GM12878 (cell line): ENCODE data around the gene NPLOC4. TPM values are rescaled to one million over a fixed set of nuclear protein-coding genes. Genes with fewer than 3 reads are reported as not detected.
"Not testable (repeated sequence)": the region's sequence is repeated elsewhere in the genome, so short reads cannot be mapped to it uniquely, and the experiment has no call there.

Source experiments
- ATAC-seq: fragments of 200-7000 bp; cut with Tn5 transposase; 3 replicates; pipeline ENCODE4 v1.9.1; 2020; ENCODE audit warnings: mild to moderate bottlenecking, moderate library complexity
- BruUV-seq: library from RNA; stranded (reverse); fragments of 400-500 nt; replicated peaks from 2 replicates; lab custom pipeline; 2021; lab: Mats Ljungman, UMichigan
- CTCF ChIA-PET: fragments of 300-600 bp; sonication (Branson Sonifier 250); formaldehyde crosslinking; extraction: SDS; loops from one replicate; lab custom pipeline; 2021; ENCODE audit warnings: inconsistent platforms; lab: Yijun Ruan, JAX
- POLR2A ChIA-PET: fragments of 350-600 bp; formaldehyde crosslinking; extraction: SDS; loops from one replicate; lab custom pipeline; 2021; ENCODE audit warnings: inconsistent platforms; lab: Charles Lee
- RAD21 ChIA-PET: fragments of 300-600 bp; sonication (Branson Sonifier 250); formaldehyde crosslinking; loops from one replicate; lab custom pipeline; 2023; ENCODE audit warnings: antibody characterized with exemption; ENCODE audit not compliant: unreplicated experiment; lab: Charles Lee
- SMC1A ChIA-PET: fragments of 300-600 bp; sonication (Branson Sonifier 250); formaldehyde crosslinking; loops from one replicate; lab custom pipeline; 2023; ENCODE audit not compliant: unreplicated experiment, uncharacterized antibody; lab: Charles Lee
- DNase-seq: peaks from one replicate; pipeline ENCODE4 v3.0.0-alpha.2; 2011; ENCODE audit warnings: low read depth, low spot score
- FAIRE-seq: peaks from 3 replicates; lab custom pipeline; 2011; peaks lifted over from hg19 to GRCh38; lab: Jason Lieb, UNC
- H2AFZ ChIP-seq: 2 replicates; pipeline ENCODE4 v1.6.0; 2011; ENCODE audit warnings: low read depth, low read length, control low read depth; ENCODE audit not compliant: control insufficient read depth
- H3K27ac ChIP-seq: 2 replicates; pipeline ENCODE4 v1.5.1; 2011; ENCODE audit warnings: control low read depth; ENCODE audit not compliant: control insufficient read depth, insufficient read depth
- H3K27me3 ChIP-seq, 2 experiments: replicated peaks in 1 of 2; 2 replicates each; pipeline versions ENCODE4 v1.6.0 to v1.6.1; 2011; ENCODE audit warnings: low read length in 1 of 2; ENCODE audit not compliant: control insufficient read depth in 2 of 2, insufficient read depth in 2 of 2
- H3K36me3 ChIP-seq, 2 experiments: 2 replicates each; pipeline ENCODE4 v1.5.1; 2011; ENCODE audit warnings: low read length in 1 of 2; ENCODE audit not compliant: control insufficient read depth in 2 of 2, insufficient read depth in 2 of 2
- H3K4me1 ChIP-seq: 2 replicates; pipeline ENCODE4 v1.6.1; 2011; ENCODE audit warnings: mild to moderate bottlenecking, low read length, moderate library complexity, mixed read lengths; ENCODE audit not compliant: control insufficient read depth, insufficient read depth
- H3K4me2 ChIP-seq: 2 replicates; pipeline ENCODE4 v1.6.0; 2011; ENCODE audit warnings: control low read depth; ENCODE audit not compliant: control insufficient read depth, insufficient read depth
- H3K4me3 ChIP-seq: fragments of 200-600 bp; sonication (generic); 2 replicates; pipeline ENCODE4 v1.5.1; 2016
- H3K79me2 ChIP-seq: 2 replicates; pipeline ENCODE4 v1.6.0; 2011; ENCODE audit warnings: low read length; ENCODE audit not compliant: control insufficient read depth, insufficient read depth
- H3K9ac ChIP-seq: 2 replicates; pipeline ENCODE4 v1.8.0; 2011; ENCODE audit warnings: low read length, control low read depth, mixed read lengths; ENCODE audit not compliant: control insufficient read depth, insufficient read depth
- H3K9me3 ChIP-seq: replicated peaks from 3 replicates; pipeline ENCODE4 v1.5.1; 2011; ENCODE audit warnings: mild to moderate bottlenecking, low read length; ENCODE audit not compliant: control insufficient read depth, insufficient read depth
- H4K20me1 ChIP-seq: 2 replicates; pipeline ENCODE4 v1.6.0; 2011; ENCODE audit not compliant: control insufficient read depth, insufficient read depth
- SKIL ChIP-seq: fragments of 450-650 bp; IDR thresholded peaks from 2 replicates; pipeline ENCODE4 v1.6.1; 2017; ENCODE audit warnings: mild to moderate bottlenecking, low read depth, inconsistent platforms; ENCODE audit not compliant: poor library complexity, severe bottlenecking
- WGBS: methylation state at CpG from one replicate; pipeline ENCODE4 v1.1.6; 2016; ENCODE audit warnings: low lambda C conversion rate; ENCODE audit not compliant: insufficient replicate concordance, insufficient coverage; ENCODE audit errors: missing lambda C conversion rate; 5-methylcytosine and 5-hydroxymethylcytosine counted together
- in situ Hi-C: fragments of 300-500 bp; cut with MboI; formaldehyde crosslinking; loops from 9 replicates; pipeline ENCODE4 v1.14.3; 2018; ENCODE audit warnings: mixed read lengths
- intact Hi-C: fragments of 100-400 bp; cut with micrococcal nuclease; formaldehyde crosslinking; loops from one replicate; pipeline ENCODE4 v1.14.2; 2022; ENCODE audit not compliant: unreplicated experiment
- polyA plus RNA-seq, 11 experiments: library from polyadenylated mRNA; depleted of rRNA in 4 of 11; unstranded in 6 of 11; stranded (reverse) in 5 of 11; fragments of >200 nt; fragmentation: Nextera tagmentation in 4 of 11; fragmentation: Illumina TruSeq in 1 of 11; extraction: Ambion mirVana in 4 of 11; extraction: Trizol in 1 of 11; gene quantifications; 1 replicate in 1 of 11; 2 replicates in 10 of 11; pipeline versions ENCODE4 v1.2.1 to v1.2.3, GENCODE V29; 2011 to 2016; ENCODE audit warnings: inconsistent platforms in 2 of 11, missing spikeins in 2 of 11, low read depth in 1 of 11
- total RNA-seq, 4 experiments: library from RNA; depleted of rRNA in 3 of 4; stranded (reverse); fragments of >200 nt in 3 of 4; fragmentation: Illumina TruSeq in 1 of 4; extraction: Trizol in 1 of 4; gene quantifications; 2 replicates each; pipeline versions ENCODE4 v1.2.1 to v1.2.3, GENCODE V29; 2013 to 2021
- TF ChIP-seq, protein P1 (sequence below): fragments of 450-650 bp; IDR thresholded peaks from 2 replicates; pipeline ENCODE4 v1.6.1; 2017; ENCODE audit warnings: low read depth, mild to moderate bottlenecking, moderate library complexity

Gene NPLOC4
- total and polyA plus RNA-seq, 10 of the 15 experiments (the other 5 are each of a cell fraction or from before 2014, with no cell fraction given): 1.5 to 83.7 (median 45.8) TPM

- no peak for TF ChIP-seq SKIL
Measured at GRCh38 chr17:81630274-81630673, 6.6 kb downstream of the NPLOC4 start (continued).

GRCh38 chr17:81621494-81622130 is 15.3 kb downstream of the NPLOC4 start:
- RAD21 ChIA-PET: no interaction called here
- Histone ChIP-seq H2AFZ (no peak overlapping the region), H3K79me2 (no peaks in the 10 kb centered on the region; the same call in 1 of the 2 replicates), H3K4me1 (no peaks in the 10 kb centered on the region), H3K36me3 (peaks cover 19 to 28% of the 10 kb centered on the region in 2 experiments), H4K20me1 (no peaks in the 10 kb centered on the region), H3K4me3 (no peak overlapping the region), H3K4me2 (no peak overlapping the region), H3K27me3 (no peaks in the 10 kb centered on the region), H3K27ac (no peak overlapping the region), H3K9ac (no peak overlapping the region)
- ATAC-seq (no peak), DNase-seq (no peak), FAIRE-seq (no peak)
- BruUV-seq: no TSS peak
- CTCF ChIA-PET: no interaction called here
- in situ Hi-C loops (no loop called here), intact Hi-C loops (no loop called here)
- POLR2A ChIA-PET: interaction anchor here (0.5 kb wide), 1 partner anchor 11 kb away, joined by 3 read pairs; no protein-coding TSS in a partner anchor
- SMC1A ChIA-PET: no interaction called here
- TF ChIP-seq, protein P1, sequence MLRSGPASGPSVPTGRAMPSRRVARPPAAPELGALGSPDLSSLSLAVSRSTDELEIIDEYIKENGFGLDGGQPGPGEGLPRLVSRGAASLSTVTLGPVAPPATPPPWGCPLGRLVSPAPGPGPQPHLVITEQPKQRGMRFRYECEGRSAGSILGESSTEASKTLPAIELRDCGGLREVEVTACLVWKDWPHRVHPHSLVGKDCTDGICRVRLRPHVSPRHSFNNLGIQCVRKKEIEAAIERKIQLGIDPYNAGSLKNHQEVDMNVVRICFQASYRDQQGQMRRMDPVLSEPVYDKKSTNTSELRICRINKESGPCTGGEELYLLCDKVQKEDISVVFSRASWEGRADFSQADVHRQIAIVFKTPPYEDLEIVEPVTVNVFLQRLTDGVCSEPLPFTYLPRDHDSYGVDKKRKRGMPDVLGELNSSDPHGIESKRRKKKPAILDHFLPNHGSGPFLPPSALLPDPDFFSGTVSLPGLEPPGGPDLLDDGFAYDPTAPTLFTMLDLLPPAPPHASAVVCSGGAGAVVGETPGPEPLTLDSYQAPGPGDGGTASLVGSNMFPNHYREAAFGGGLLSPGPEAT: no peak
- TF ChIP-seq, all 136 proteins: peak for 0
- WGBS: 87% methylated on average over 11 of the region's 11 CpGs
- no peaks in the 10 kb centered on the region; the same call in 2 of the 3 replicates for H3K9me3 ChIP-seq

DNA sequence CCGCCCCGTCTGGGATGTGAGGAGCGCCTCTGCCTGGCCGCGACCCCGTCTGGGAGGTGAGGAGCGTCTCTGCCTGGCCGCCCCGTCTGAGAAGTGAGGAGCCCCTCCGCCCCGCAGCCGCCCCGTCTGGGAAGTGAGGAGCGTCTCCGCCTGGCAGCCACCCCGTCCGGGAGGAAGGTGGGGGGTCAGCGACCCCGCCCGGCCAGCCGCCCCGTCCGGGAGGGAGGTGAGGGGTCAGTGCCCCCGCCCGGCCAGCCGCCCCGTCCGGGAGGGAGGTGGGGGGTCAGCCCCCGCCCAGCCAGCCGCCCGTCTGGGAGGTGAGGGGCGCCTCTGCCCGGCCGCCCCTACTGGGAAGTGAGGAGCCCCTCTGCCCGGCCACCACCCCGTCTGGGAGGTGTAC is 18.6 kb downstream of the NPLOC4 start:
- RAD21 ChIA-PET, ATAC-seq, H3K27ac ChIP-seq, H3K4me3 ChIP-seq, H3K27me3 ChIP-seq, CTCF ChIA-PET, SMC1A ChIA-PET, H3K9me3 ChIP-seq, H2AFZ ChIP-seq, FAIRE-seq, H3K4me1 ChIP-seq, intact Hi-C loops, BruUV-seq, DNase-seq, H4K20me1 ChIP-seq, in situ Hi-C loops, H3K9ac ChIP-seq, H3K79me2 ChIP-seq, H3K4me2 ChIP-seq, POLR2A ChIA-PET: not testable (repeated sequence)
- H3K36me3 ChIP-seq: peaks cover 16 to 20% of the 10 kb centered on the region in 2 experiments
- WGBS: no CpG with 5 or more reads among the region's 36 CpGs
